GM19397 (cell line): ENCODE data around the gene PAIP1.
"Not testable (repeated sequence)": the region's sequence is repeated elsewhere in the genome, so short reads cannot be mapped to it uniquely, and the experiment has no call there.

Source experiments
- ATAC-seq: cut with Tn5 transposase; IDR thresholded peaks from one replicate; pipeline ENCODE4 v1.9.1; 2021; ENCODE audit warnings: mild to moderate bottlenecking, moderate library complexity; ENCODE audit not compliant: unreplicated experiment

Gene PAIP1

GRCh38 chr5:43571237-43571636, 14.4 kb upstream of the PAIP1 start:
- no peak for ATAC-seq

- no peak for ATAC-seq
Observed at GRCh38 chr5:43570450-43571158, 13.7 kb upstream of the PAIP1 start.

DNA sequence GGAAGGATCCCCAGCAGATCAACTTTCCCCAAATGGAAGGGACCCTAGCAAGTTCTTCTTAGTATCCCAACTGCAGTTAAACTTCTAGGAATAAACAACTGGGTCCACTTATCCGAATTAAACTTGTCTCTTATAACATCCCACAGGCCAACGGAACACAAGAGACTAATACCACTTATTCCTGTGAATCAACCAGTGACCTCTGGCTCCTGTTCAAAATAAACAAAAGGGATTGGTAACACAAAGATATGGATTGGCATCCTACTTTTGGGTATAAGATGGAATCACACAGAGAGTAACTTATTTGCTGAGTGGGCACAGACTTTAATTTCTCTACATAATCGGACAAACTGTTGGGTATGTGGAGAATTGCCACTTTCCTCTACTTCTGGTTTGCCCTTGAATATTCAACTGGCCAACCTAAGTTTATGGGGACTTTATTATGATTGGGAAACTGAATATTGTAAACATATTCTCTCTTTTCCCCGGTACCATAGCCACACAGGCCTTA, 12.4 kb upstream of the PAIP1 start:
- no peak for ATAC-seq

GRCh38 chr5:43567967-43568366, 11.1 kb upstream of the PAIP1 start:
- no peak for ATAC-seq

- ATAC-seq, result no peak
Observed at GRCh38 chr5:43565043-43565442, 8.2 kb upstream of the PAIP1 start.

DNA sequence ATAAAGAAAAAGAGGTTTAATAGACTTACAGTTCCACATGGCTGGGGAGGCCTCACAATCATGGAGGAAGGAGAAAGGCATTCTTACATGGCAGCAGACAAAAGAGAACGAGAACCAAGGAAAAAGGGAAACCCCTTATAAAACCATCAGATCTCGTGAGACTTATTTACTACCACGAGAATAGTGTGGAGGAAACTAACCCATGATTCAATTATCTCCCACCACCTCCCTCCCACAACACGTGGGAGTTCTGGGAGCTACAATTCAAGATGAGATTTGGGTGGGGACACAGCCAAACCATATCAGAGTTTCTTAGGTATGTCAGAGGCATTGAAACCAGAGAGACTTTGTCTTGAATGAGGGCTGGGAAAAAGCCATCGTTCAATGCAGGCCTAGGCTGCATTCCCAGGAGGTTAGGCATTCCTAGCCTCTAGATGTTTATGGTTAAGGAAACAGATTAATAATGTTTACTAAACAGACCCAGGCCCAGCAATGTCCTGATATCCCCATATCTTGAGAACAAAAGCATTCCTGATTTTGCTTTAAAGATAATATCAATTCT, 7.5 kb upstream of the PAIP1 start:
- ATAC-seq, result no peak

DNA sequence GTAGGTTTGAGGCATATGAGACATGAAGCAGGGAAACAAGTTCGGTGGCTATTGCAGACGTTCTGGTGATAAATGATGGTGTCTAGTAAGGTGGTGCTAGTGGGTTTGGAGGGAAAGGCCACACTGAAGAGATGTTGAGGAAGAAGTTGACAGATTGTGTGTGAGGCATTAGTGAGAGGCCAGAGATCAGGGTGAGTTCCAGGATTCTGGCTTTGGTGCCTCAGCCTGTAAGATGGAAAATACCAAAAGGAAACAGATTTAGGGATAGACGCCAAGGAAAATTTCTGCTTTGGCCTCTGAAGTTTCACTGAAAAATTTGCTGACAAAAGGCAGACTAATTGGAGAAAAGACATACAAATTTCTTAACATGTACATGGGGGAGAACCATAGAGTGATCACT, 6.4 kb upstream of the PAIP1 start:
- ATAC-seq, result no peak

DNA sequence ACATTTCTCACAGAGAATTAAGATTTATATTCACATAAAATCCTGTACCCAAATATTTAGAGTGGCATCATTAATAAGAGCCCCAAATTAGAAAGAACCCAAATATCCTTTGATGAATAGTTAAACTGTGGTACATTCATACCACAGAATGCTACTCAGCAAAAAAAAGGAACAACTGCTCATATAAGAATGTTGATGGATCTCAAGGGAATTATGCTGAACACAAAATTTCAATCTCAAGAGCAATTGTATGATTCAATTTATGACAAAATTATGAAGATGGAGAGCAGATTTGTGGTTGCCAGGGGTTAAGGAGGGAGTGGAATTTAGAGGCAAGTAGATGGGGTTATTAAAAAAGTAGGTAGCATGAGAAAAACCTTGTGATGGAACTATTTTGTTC, 4.5 kb upstream of the PAIP1 start:
- no peak for ATAC-seq

DNA sequence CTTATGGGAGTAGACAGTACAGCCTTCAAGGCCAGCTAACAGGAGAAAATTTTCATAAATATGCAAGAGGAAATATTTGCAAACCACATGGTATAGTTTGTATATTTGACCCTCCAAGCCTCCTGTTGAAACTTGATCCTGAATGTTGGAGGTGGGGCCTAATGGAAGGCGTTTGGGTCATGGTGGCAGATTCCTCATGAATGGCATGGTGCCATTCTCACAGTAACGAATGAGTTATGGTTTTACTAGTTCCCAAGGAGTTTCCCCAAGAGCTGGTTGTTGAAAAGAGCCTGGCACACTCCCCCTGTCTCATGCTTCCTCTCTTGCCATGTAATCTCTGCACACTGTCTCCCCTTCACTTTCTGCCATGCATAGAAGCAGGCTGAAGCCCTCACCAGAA, 3.3 kb upstream of the PAIP1 start:
- no peak for ATAC-seq

DNA sequence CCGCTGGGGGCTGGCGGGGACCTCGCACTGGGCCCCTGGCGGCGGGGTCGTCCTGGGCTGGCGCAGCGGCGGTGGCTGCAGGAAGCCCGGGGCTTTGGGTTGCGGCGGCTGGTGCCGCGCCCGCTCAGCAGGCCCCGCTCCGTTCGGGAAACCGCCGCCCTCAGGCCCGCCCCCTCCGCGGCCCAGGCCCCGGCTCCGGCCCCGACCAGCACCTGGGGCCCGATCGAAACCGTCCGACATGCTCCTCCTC, 345 bp downstream of the PAIP1 start:
- ATAC-seq, result peak; percentile 92

DNA sequence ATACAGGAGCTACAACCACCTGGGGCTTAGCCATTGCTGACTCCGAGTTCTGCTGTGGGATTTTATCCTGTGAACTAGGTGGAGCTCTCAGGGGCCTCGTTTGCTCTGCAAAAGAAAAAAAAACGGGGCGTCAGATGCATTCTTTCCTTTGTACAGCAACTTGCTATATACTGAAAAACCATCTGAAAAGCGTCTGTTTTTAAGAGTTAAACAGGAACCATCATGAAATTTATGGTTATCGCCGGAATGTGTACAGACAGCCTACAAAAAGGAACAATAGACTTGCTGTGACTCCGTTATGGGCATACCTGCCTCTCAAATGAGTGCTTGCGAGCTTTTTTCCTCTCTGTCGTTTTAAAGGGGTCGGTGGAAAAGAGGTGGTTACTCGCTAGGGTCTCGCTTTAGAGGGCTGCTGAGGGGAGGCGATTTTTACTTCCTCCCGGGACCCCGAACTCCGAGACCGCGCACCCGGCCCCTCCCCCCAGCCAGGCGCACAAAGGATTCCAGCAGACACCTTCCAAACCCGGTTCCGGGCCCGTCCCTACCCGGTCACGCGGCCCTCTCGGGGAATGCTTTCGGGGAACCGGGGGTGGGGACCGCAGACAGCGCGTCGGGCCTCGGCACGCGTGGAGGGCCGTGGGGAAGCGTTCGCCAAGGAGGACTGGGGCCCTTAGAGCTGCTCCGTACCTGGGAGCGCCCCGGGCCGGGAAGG, 826 bp downstream of the PAIP1 start:
- ATAC-seq, result no peak

DNA sequence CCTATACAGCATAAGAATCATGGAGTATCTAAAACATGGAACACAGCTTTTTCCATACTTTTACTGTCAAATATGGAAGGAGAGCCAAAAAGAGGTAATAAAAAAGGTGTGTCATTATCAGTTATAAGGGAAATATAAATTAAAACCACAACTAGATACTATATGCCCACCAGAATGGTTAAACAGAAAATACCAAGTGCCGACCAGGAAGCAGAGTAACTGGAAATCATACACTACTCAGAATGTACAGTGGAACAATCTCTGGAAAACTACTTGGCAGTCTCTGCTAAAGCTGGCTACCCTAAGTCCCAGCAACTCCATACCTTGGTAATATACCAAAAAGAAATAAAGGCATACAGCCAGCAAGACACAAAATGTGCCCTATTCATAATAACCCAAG, 2.4 kb downstream of the PAIP1 start:
- ATAC-seq, result no peak

- no peak for ATAC-seq
Observed at GRCh38 chr5:43553381-43553780, 3.5 kb downstream of the PAIP1 start.

- no peak for ATAC-seq
Observed at GRCh38 chr5:43551731-43552130, 5.1 kb downstream of the PAIP1 start.

- not testable (repeated sequence) for ATAC-seq
Observed at GRCh38 chr5:43549272-43549671, 7.6 kb downstream of the PAIP1 start.

DNA sequence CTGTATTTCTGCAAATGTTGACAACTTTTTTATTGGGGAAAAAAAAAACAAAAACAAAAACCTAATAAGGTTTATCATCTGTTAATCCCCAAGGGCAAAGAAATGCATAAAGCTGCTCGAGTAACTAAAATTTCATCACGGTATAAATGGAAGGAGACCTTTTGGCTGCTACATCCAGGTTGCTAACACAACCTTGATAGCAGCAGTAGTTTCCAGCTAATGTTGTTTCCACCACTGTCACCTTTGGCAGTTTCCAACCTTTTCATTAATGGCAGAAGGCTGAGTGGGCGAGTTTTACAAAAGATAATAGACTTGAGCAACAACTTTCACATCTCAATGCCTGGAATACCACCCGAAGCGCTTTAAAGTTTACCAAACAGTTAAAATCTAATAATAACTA, 8.5 kb downstream of the PAIP1 start:
- ATAC-seq, result no peak

GRCh38 chr5:43547532-43547931, 9.3 kb downstream of the PAIP1 start:
- no peak for ATAC-seq

DNA sequence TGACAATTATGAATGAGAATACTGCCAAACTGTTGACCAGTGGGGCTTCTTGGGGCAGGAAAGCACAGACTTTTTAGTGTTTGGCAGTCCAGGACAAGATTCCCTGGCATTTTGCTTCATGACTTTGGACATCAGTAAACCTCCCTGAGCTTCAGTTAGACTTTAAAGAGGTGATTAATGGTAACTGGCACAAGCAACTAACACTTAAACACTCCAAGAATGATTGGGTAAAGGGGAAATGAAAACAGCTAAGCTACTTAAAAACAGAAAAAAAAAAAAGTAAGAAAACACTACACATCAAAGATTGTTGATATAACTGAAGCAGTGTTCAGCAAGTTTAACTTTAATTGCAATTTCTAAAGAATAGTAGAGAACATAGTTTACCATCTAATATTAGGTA, 13.4 kb downstream of the PAIP1 start:
- no peak for ATAC-seq

DNA sequence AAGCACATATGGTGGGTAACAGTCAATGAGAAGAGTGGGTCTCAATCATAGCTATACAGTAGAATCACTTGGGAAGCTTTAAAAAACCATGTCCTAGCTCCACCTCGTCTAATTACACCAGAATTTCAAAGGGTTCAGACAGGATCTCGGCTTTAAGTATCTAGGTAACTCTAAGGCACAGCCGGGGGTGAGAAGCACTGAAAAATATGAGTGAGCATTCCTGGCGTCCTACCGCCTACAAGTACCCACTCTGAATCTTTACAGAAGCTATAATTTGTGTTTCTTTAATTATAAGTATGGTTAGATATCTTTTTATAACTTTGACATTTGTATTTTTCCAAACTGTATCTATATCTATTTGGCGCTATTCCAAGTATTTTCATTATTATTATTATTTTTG, 16.1 kb downstream of the PAIP1 start:
- ATAC-seq, result no peak

DNA sequence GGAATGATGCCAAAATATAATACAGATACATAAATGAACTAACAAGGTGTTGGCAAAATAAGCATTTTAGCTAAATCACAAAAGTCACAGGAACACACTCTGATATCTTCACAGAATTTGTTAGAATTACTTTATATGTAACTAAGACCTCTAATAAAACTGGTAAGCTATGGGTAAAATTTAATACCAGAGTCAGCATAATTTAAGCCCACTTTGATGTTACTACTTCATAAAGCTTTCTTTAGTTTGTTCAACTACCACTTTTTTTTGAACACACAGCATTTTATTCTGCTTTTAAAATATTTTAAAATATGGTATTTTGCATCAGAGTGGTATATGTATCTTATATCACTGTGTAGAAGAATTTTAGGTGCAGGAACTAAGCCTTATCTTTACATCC, 19.9 kb downstream of the PAIP1 start:
- ATAC-seq, result no peak

DNA sequence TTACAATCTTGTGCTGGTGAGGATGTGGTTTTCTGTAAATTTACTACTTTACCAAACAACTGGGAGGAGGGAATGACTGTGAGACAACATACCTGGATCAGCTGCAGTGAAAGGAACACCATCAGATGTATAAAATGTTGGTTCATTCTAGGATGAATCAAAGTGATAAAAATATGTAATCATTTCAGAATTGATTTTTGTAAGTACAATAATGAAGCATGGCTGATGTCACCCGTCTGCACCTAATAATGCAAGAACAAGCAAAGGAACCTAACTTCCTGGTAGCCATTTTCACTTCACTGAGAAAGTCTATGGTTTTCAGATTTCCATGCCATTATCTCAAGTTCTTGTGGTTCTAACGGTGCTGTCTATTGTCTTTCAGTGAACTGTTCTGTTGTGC, 23.2 kb downstream of the PAIP1 start:
- no peak for ATAC-seq

- ATAC-seq, result no peak
Observed at GRCh38 chr5:43530648-43531047, 26.2 kb downstream of the PAIP1 start.
